Immature natural killer cell (primary cell): ENCODE results near the gene B3GNT3. TPM values are rescaled to one million over a fixed set of nuclear protein-coding genes. Genes with fewer than 3 reads are reported as not detected.
A peak's percentile ranks its signal among the peaks of the same experiment; 100 is the strongest.

Source experiments
- DNase-seq, 3 donors: peaks; one replicate each; pipeline ENCODE4 v3.0.0; 2022; ENCODE audit warnings: mixed read lengths in 1 of 3
- H3K27ac Mint-ChIP-seq, 6 donors: one replicate each; pipeline ENCODE4 v1.8.0; 2020; ENCODE audit warnings: mixed read lengths in 6 of 6, mild to moderate bottlenecking in 5 of 6, inconsistent platforms in 4 of 6, moderate library complexity in 3 of 6
- H3K27me3 Mint-ChIP-seq, 3 donors: one replicate each; pipeline ENCODE4 v1.8.0; 2020 to 2021; ENCODE audit warnings: low read depth in 3 of 3, mild to moderate bottlenecking in 3 of 3, mixed read lengths in 3 of 3, moderate library complexity in 3 of 3, inconsistent platforms in 1 of 3
- H3K36me3 Mint-ChIP-seq, 3 donors: one replicate each; pipeline ENCODE4 v1.8.0; 2020; ENCODE audit warnings: mixed read lengths in 3 of 3, inconsistent platforms in 2 of 3, mild to moderate bottlenecking in 2 of 3
- H3K4me1 Mint-ChIP-seq, 2 donors: one replicate each; pipeline ENCODE4 v1.8.0; 2020; ENCODE audit warnings: inconsistent platforms in 2 of 2, mild to moderate bottlenecking in 2 of 2, mixed read lengths in 2 of 2, moderate library complexity in 1 of 2
- H3K4me3 Mint-ChIP-seq, 5 donors: one replicate each; pipeline ENCODE4 v1.8.0; 2020; ENCODE audit warnings: mild to moderate bottlenecking in 5 of 5, mixed read lengths in 5 of 5, inconsistent platforms in 3 of 5, moderate library complexity in 3 of 5
- H3K9me3 Mint-ChIP-seq, 6 donors: one replicate each; pipeline ENCODE4 v1.8.0; 2020; ENCODE audit warnings: mild to moderate bottlenecking in 6 of 6, mixed read lengths in 6 of 6, inconsistent platforms in 4 of 6, moderate library complexity in 3 of 6
- polyA plus RNA-seq, 3 donors: library from polyadenylated mRNA; unstranded; fragments of 300-500 nt; fragmentation: Illumina TruSeq; gene quantifications; one replicate each; pipeline ENCODE4 v1.2.3, GENCODE V29; 2021

Gene B3GNT3, protein sequence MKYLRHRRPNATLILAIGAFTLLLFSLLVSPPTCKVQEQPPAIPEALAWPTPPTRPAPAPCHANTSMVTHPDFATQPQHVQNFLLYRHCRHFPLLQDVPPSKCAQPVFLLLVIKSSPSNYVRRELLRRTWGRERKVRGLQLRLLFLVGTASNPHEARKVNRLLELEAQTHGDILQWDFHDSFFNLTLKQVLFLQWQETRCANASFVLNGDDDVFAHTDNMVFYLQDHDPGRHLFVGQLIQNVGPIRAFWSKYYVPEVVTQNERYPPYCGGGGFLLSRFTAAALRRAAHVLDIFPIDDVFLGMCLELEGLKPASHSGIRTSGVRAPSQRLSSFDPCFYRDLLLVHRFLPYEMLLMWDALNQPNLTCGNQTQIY
- not detected for polyA plus RNA-seq

DNA sequence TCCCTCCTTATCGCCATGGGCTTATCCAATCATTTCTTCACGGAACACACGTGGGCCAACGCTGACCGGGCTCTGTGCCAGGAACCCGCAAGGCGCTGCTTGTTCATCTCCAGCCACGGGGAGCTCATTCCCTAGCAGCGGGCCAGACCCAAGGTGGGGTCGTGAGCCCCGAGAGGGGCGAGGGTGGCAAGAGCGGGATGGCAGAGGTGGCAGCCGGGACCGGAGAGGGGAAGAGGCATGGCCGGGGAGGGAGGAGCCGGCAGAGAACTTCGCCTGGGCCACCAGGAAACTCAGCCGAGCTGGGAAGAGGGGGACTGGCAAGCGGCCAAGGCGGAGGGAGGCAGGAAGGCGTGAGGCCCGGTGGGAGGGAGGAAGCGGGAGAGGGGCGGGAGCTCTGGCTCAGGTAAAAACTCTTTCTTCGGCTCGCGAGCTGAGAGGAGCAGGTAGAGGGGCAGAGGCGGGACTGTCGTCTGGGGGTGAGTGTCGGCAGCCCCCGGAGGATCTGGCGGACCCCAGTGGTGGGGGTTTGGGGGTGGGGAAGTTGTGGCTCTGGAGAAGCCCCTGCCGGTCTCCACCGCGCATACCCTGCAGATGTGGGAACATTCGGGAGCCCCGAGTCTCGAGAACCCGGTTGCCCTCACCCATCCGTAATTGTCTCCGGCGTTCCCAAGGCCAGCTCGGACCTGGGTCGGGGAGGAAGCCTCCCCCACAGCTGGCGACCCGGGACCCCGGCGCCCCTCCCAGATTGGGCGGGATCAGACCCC lies at the start of gene B3GNT3:
Gene B3GNT3, plus strand, starts transcription at position 408 of the 764 bp plus-strand sequence. CDS start 12,670 bp downstream, outside the sequence.
- H3K36me3 Mint-ChIP-seq = no peaks in the 10 kb centered on the region
- H3K27me3 Mint-ChIP-seq = peaks cover 10 to 14% (median 10%) of the 10 kb centered on the region in 3 donors
- no peak for DNase-seq
- H3K9me3 Mint-ChIP-seq = no peaks in the 10 kb centered on the region
- peaks cover 4 to 6% of the 10 kb centered on the region in 2 donors for H3K4me1 Mint-ChIP-seq
- peak within 1 kb of the TSS in 1 of 5 donors; percentile 30 for H3K4me3 Mint-ChIP-seq
- H3K27ac Mint-ChIP-seq = no peak within 1 kb of the TSS

DNA sequence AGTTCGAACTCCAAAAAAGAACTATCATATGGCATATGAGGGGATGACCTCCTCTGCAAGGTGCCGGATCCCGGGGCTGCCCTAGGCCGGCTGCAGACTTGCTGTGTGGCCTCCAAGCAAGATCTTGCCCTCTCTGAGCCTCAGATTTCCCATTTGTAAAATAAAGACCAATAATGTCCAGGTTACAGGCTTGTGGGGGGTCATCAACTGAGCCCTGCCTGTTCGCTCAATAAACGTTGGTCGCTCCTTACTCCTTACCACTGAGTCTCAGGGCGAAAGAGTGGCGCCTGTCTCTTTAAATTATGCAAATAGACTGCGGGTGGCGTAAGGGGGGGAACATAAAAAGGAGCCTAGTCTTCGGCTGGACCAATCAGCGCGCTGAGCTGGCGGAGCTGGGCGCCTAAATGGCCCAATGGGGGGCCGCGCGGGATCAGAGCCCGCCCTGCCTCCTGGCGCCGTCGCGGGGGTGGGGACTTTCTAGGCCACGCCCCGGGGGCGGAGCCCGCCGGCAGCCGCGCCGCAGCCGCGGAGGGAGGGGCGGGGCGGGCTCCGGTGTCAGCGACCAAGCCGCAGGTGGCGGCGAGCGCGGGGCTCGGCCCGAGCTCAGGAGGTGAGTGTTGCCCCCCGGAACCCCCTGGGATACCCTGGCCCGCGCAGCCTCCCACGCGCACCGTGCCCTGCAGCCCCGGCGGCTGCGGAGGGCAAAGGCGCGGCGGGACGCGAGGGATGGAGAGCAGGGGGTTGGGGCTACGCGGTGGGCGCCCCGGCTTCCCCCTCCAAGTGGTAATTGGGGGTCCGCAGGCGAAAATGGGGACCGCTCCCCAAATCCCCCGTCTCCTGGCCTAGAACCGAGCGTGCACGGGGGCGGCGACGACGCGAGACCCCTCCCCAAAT lies 47.5 kb upstream of the B3GNT3 start:
- Mint-ChIP-seq H3K9me3 (no peaks in the 10 kb centered on the region), H3K4me1 (peaks cover 47 to 48% of the 10 kb centered on the region in 2 donors), H3K27ac (peak overlapping the region; percentile 65 to 86 (median 76)), H3K4me3 (peak overlapping the region; percentile 84 to 95 (median 93)), H3K27me3 (peaks cover 0 to 10% (median 4%) of the 10 kb centered on the region in 3 donors), H3K36me3 (no peaks in the 10 kb centered on the region)
- DNase-seq = peak; percentile 93 to 95 (median 95)

DNA sequence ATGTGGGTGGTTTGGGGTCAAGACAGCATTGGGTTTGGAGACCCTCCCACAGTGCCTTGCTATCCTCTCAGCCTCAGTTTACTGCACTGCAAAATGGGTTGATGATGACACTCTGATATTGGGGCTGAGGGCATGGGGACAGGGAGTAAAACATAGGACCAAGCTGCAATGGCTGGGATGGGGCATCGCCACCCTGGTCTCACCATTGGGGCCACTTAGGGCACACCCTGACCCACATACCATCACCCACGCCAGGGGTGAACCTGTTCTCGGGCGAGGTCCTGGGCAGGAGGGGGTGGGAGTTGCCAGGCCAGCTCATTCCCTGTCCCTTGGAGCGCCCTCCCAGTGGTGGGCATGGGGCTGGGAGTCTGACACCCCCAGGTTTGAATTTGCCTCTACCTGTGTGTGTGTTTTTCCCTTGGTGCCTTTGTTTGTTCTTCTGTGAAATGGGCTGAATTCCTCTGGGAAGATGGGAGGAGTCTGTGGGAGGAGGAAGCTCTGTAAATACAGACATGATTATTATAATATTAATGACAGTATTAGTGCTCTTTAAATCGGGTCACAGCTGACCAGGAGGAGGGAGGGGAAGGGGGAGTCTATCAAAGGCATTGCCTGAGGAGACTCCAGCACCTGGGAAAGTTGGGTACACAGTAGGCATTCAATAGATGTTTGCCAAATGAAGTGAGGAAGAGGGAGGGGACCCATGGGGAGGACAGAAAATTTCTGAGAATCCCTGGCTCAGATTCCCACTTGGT lies 45.9 kb upstream of the B3GNT3 start:
- peak overlapping the region; percentile 84 to 95 (median 93) for H3K4me3 Mint-ChIP-seq
- no peaks in the 10 kb centered on the region for H3K9me3 Mint-ChIP-seq
- no peaks in the 10 kb centered on the region for H3K36me3 Mint-ChIP-seq
- peaks cover 47 to 51% of the 10 kb centered on the region in 2 donors for H3K4me1 Mint-ChIP-seq
- peak overlapping the region; percentile 84 to 99 (median 96) for H3K27ac Mint-ChIP-seq
- DNase-seq = no peak
- peaks cover 0 to 8% (median 4%) of the 10 kb centered on the region in 3 donors for H3K27me3 Mint-ChIP-seq

DNA sequence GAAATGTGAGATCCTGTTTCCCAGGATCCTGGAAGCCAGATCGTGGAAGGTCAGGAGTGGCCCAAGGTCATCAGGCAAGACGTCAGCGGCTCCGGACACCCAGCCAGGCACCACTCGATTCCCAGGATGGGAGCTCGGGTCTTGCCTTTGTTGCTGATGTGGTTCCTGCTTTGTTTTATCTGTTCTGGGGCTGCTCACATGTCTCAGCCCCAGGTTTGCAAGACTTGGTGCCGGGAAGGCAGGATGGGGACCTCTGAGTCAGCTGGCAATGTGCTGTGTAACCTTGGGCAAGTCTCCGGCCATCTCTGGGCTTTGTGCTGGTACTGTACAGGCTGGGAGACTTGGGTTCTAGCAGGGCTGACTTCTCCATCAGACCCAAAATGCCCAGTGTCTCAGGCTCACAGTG lies 45.0 kb upstream of the B3GNT3 start:
- peaks cover 50 to 54% of the 10 kb centered on the region in 2 donors for H3K4me1 Mint-ChIP-seq
- peaks cover 0 to 4% (median 3%) of the 10 kb centered on the region in 3 donors for H3K36me3 Mint-ChIP-seq
- H3K27ac Mint-ChIP-seq = peak overlapping the region; percentile 84 to 99 (median 96)
- DNase-seq = no peak
- H3K9me3 Mint-ChIP-seq = no peaks in the 10 kb centered on the region
- H3K4me3 Mint-ChIP-seq = peak overlapping the region; percentile 84 to 95 (median 93)
- peaks cover 0 to 8% (median 4%) of the 10 kb centered on the region in 3 donors for H3K27me3 Mint-ChIP-seq

- Mint-ChIP-seq H3K4me1 (peaks cover 52 to 57% of the 10 kb centered on the region in 2 donors), H3K36me3 (peaks cover 1 to 10% (median 5%) of the 10 kb centered on the region in 3 donors), H3K27ac (peak within 1 kb of the TSS; percentile 96 to 99 (median 98)), H3K27me3 (peaks cover 0 to 8% (median 4%) of the 10 kb centered on the region in 3 donors), H3K9me3 (no peaks in the 10 kb centered on the region), H3K4me3 (peak within 1 kb of the TSS; percentile 84 to 95 (median 93))
- peak; percentile 88 to 89 (median 89) for DNase-seq
Observed at GRCh38 chr19:17751103-17751911, 43.6 kb upstream of the B3GNT3 start, which contains the start of gene FCHO1. TSS of gene FCHO1 (plus strand) at chr19:17751477. CDS start at chr19:17755165, 3,688 bp downstream.

GRCh38 chr19:17751912-17752273 lies 43.0 kb upstream of the B3GNT3 start:
- Mint-ChIP-seq H3K9me3 (no peaks in the 10 kb centered on the region), H3K4me1 (peaks cover 47 to 55% of the 10 kb centered on the region in 2 donors)

GRCh38 chr19:17752865-17753639 lies 41.9 kb upstream of the B3GNT3 start:
- Mint-ChIP-seq H3K27me3 (peaks cover 1 to 6% (median 4%) of the 10 kb centered on the region in 3 donors), H3K36me3 (peaks cover 6 to 12% (median 9%) of the 10 kb centered on the region in 3 donors), H3K4me3 (peak overlapping the region in 1 of 5 donors; percentile 17), H3K4me1 (peaks cover 42 to 53% of the 10 kb centered on the region in 2 donors), H3K27ac (peak overlapping the region in 4 of 6 donors; percentile 45 to 80 (median 62)), H3K9me3 (no peaks in the 10 kb centered on the region)
- DNase-seq = no peak

More at GRCh38 chr19:17751912-17752273, 43.0 kb upstream of the B3GNT3 start:
- Mint-ChIP-seq H3K27me3 (peaks cover 1 to 8% (median 4%) of the 10 kb centered on the region in 3 donors), H3K27ac (peak overlapping the region; percentile 96 to 99 (median 98)), H3K4me3 (peak overlapping the region; percentile 84 to 95 (median 93)), H3K36me3 (peaks cover 5 to 12% (median 6%) of the 10 kb centered on the region in 3 donors)
- no peak for DNase-seq

DNA sequence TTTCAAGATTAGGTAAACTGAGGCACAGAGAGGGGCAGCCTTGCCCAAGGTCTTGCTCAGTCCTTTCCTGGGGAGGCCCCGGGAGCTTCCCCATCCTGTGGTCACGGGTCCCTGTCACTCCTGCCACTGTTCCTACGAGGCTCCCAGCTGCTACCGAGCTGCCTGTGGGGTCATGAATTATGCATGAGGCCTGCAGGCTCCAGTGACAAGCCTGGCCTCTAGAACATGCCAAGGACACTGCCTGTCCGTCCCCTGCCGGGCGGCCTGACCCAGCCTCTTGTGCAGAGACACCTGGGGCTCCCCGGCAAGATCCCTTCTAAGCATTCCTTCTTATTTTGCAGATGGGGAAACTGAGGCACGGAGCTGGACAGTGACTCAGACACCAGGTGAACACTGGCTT lies 41.0 kb upstream of the B3GNT3 start:
- Mint-ChIP-seq H3K36me3 (peaks cover 6 to 15% (median 9%) of the 10 kb centered on the region in 3 donors), H3K4me1 (peaks cover 36 to 47% of the 10 kb centered on the region in 2 donors), H3K27ac (peak overlapping the region in 3 of 6 donors; percentile 56 to 86 (median 61)), H3K27me3 (peaks cover 1 to 6% (median 4%) of the 10 kb centered on the region in 3 donors), H3K9me3 (no peaks in the 10 kb centered on the region), H3K4me3 (no peak overlapping the region)
- DNase-seq = no peak

DNA sequence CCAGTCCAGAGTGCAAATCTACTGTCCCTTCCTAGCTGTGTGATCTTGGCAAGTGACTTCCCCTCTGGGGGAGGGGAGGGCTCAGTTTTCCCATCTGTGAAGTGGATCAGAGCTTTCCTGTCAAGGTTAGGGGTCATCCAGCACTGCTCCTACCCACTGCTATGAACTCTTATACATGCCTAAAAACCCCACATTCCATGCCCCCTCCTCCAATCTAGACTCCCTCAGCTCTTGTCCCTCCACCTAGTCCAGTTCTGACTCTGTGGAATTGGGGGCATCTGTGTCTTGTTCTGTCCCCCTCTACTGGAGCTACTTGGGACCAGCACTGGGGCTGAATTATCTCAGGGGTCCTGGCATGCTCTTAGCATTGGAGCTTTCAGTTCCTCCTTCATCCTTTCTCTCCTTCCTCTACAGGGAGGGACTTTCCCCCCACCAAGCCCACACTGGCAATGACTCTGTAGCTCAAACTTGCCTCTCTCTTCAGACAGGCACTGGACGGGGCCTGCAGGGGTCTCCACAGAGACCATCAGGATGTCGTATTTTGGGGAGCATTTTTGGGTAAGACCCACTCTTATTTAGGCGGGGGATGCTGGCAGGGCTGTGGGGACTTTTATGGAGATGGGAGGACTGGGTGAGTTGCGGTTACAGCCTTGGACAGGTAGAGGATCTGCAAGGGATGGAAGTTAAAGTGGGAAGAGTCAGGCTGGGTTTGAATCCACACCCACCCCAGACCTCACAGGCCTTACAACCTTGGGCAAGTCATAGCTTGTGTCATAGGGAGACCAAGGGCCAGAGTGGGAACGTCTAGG lies 40.1 kb upstream of the B3GNT3 start:
- H3K4me1 Mint-ChIP-seq = peaks cover 27 to 39% of the 10 kb centered on the region in 2 donors
- H3K36me3 Mint-ChIP-seq = peaks cover 8 to 20% (median 9%) of the 10 kb centered on the region in 3 donors
- peaks cover 1 to 6% (median 4%) of the 10 kb centered on the region in 3 donors for H3K27me3 Mint-ChIP-seq
- H3K27ac Mint-ChIP-seq = peak overlapping the region; percentile 53 to 86 (median 74)
- no peaks in the 10 kb centered on the region for H3K9me3 Mint-ChIP-seq
- H3K4me3 Mint-ChIP-seq = no peak overlapping the region
- no peak for DNase-seq

DNA sequence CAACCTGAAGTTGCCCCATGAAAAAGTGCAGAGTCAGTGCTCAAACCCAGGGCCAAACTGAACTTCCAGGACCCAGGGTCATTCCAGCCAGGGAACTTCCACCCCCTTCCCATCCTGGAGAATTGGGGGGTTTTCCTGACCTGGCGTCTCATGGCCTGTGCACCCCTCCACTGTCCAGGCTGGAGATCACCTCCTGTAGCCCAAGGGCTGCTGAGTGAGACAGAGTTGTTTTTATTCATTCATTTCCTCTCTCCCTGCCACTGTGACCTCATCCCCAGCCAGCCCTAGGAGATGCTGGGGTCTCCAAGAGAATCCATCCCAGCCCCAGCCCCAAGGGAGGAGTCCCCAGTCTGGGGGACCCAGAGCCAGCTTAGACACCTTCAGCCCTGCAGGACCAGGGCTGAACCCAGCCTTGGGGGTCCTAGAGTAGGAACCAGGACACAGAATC lies 39.5 kb upstream of the B3GNT3 start:
- H3K27ac Mint-ChIP-seq = peak overlapping the region in 3 of 6 donors; percentile 72 to 86 (median 76)
- no peak overlapping the region for H3K4me3 Mint-ChIP-seq
- peaks cover 21 to 32% of the 10 kb centered on the region in 2 donors for H3K4me1 Mint-ChIP-seq
- no peaks in the 10 kb centered on the region for H3K9me3 Mint-ChIP-seq
- DNase-seq = no peak
- H3K27me3 Mint-ChIP-seq = peaks cover 1 to 6% (median 4%) of the 10 kb centered on the region in 3 donors
- peaks cover 9 to 27% (median 9%) of the 10 kb centered on the region in 3 donors for H3K36me3 Mint-ChIP-seq
